Endothelial cell of umbilical vein (primary cell): ENCODE results near the gene RRP1. TPM values are rescaled to one million over a fixed set of nuclear protein-coding genes. Genes with fewer than 3 reads are reported as not detected.

ENCODE experiments used
- BruUV-seq: library from RNA; stranded (reverse); fragments of 400-500 nt; replicated peaks from 2 replicates; lab custom pipeline; 2021; lab: Mats Ljungman, UMichigan
- CTCF ChIA-PET: fragments of 300-600, 350-600 bp; sonication (Branson Sonifier 250); formaldehyde crosslinking; loops from one replicate; lab custom pipeline; 2021; ENCODE audit warnings: antibody characterized with exemption, inconsistent platforms; lab: Charles Lee
- POLR2A ChIA-PET: fragments of 300-600, 350-600 bp; sonication (Branson Sonifier 250); formaldehyde crosslinking; loops from one replicate; lab custom pipeline; 2021; ENCODE audit warnings: antibody characterized with exemption, inconsistent platforms; lab: Charles Lee
- DNase-seq: peaks from one replicate; pipeline ENCODE4 v3.0.0-alpha.2; 2011; ENCODE audit warnings: low read depth, low spot score
- FAIRE-seq: peaks from 2 replicates; lab custom pipeline; 2011; peaks lifted over from hg19 to GRCh38; lab: Jason Lieb, UNC
- H2AFZ ChIP-seq: 2 replicates; pipeline ENCODE4 v1.6.0; 2012; ENCODE audit warnings: low read depth, low read length, control low read depth, inconsistent platforms
- H3K27ac ChIP-seq: 2 replicates; pipeline ENCODE4 v1.5.1; 2011; ENCODE audit warnings: low read depth, mild to moderate bottlenecking, control low read depth, low read length, moderate library complexity; ENCODE audit not compliant: insufficient read depth
- H3K27me3 ChIP-seq, 2 experiments: 2 replicates each; pipeline versions ENCODE4 v1.6.0 to v1.6.1; 2011; ENCODE audit warnings: low read length in 2 of 2, mixed read lengths in 1 of 2; ENCODE audit not compliant: control insufficient read depth in 2 of 2, insufficient read depth in 2 of 2
- H3K36me3 ChIP-seq, 2 experiments: 2 replicates in 1 of 2; 3 replicates in 1 of 2; pipeline ENCODE4 v1.5.1; 2011; ENCODE audit warnings: low read length in 2 of 2, mild to moderate bottlenecking in 1 of 2, moderate library complexity in 1 of 2; ENCODE audit not compliant: control insufficient read depth in 2 of 2, insufficient read depth in 2 of 2; ENCODE audit errors: extremely low read depth in 1 of 2
- H3K4me1 ChIP-seq: 3 replicates; pipeline ENCODE4 v1.5.1; 2011; ENCODE audit warnings: mild to moderate bottlenecking, low read length; ENCODE audit not compliant: control insufficient read depth, insufficient read depth; ENCODE audit errors: extremely low read depth
- H3K4me2 ChIP-seq: 2 replicates; pipeline ENCODE4 v1.6.1; 2011; ENCODE audit warnings: low read length, control low read depth, mixed read lengths; ENCODE audit not compliant: insufficient read depth
- H3K4me3 ChIP-seq, 3 experiments: fragments of 200-600 bp in 1 of 3; sonication (generic), shearing (Covaris generic) in 1 of 3; replicated peaks in 1 of 3; 2 replicates each; pipeline ENCODE4 v1.5.1; 2011 to 2016; ENCODE audit warnings: control low read depth in 3 of 3, low read length in 3 of 3, mild to moderate bottlenecking in 2 of 3, inconsistent platforms in 1 of 3, low read depth in 1 of 3, moderate library complexity in 1 of 3; ENCODE audit not compliant: insufficient read depth in 1 of 3
- H3K79me2 ChIP-seq: 2 replicates; pipeline ENCODE4 v1.6.0; 2012; ENCODE audit warnings: low read length, inconsistent platforms; ENCODE audit not compliant: control insufficient read depth, insufficient read depth
- H3K9ac ChIP-seq: replicated peaks from 2 replicates; pipeline ENCODE3; 2011; ENCODE audit warnings: low read length, control low read depth; ENCODE audit not compliant: insufficient read depth; ENCODE audit errors: extremely low read depth
- H3K9me1 ChIP-seq: replicated peaks from 3 replicates; pipeline ENCODE4 v1.6.0; 2011; ENCODE audit warnings: mild to moderate bottlenecking, low read length; ENCODE audit not compliant: control insufficient read depth, insufficient read depth; ENCODE audit errors: extremely low read depth
- H3K9me3 ChIP-seq: replicated peaks from 2 replicates; pipeline ENCODE4 v1.5.1; 2012; ENCODE audit warnings: low read length, inconsistent platforms; ENCODE audit not compliant: control insufficient read depth, insufficient read depth
- H4K20me1 ChIP-seq: replicated peaks from 2 replicates; pipeline ENCODE3; 2011; ENCODE audit warnings: mild to moderate bottlenecking, low read length; ENCODE audit not compliant: control insufficient read depth, insufficient read depth; ENCODE audit errors: extremely low read depth
- CTCF ChIP-seq, 2 donors: IDR thresholded peaks; 1 replicate in 1 of 2; 2 replicates in 1 of 2; pipeline ENCODE4 v1.5.1; 2011; ENCODE audit warnings: low read length in 2 of 2, mild to moderate bottlenecking in 2 of 2, moderate library complexity in 2 of 2, control low read depth in 1 of 2, inconsistent platforms in 1 of 2, low read depth in 1 of 2; ENCODE audit not compliant: insufficient read depth in 1 of 2; ENCODE audit errors: extremely low read depth in 1 of 2
- EZH2 ChIP-seq: IDR thresholded peaks from 2 replicates; pipeline ENCODE4 v1.6.1; 2012; ENCODE audit warnings: borderline replicate concordance, low read depth, mild to moderate bottlenecking, moderate library complexity, low read length, inconsistent platforms; ENCODE audit not compliant: severe bottlenecking
- FOS ChIP-seq: IDR thresholded peaks from 2 replicates; pipeline ENCODE4 v1.6.1; 2011; ENCODE audit warnings: mild to moderate bottlenecking, low read length, moderate library complexity, borderline replicate concordance; ENCODE audit not compliant: insufficient read depth
- GATA2 ChIP-seq: IDR thresholded peaks from 2 replicates; pipeline ENCODE4 v1.7.0; 2011; ENCODE audit warnings: low read depth, mild to moderate bottlenecking, moderate library complexity, mixed read lengths, low read length; ENCODE audit not compliant: insufficient read length, insufficient read depth
- JUN ChIP-seq: IDR thresholded peaks from 2 replicates; pipeline ENCODE4 v1.6.1; 2011; ENCODE audit warnings: borderline replicate concordance, low read depth; ENCODE audit not compliant: insufficient read length, insufficient read depth
- MAX ChIP-seq: IDR thresholded peaks from 2 replicates; pipeline ENCODE4 v1.6.1; 2011; ENCODE audit not compliant: insufficient read depth, insufficient read length
- MYC ChIP-seq: IDR thresholded peaks from one replicate; pipeline ENCODE4 v1.6.1; 2011; ENCODE audit warnings: mild to moderate bottlenecking, low read depth, low read length
- POLR2A ChIP-seq: IDR thresholded peaks from 2 replicates; pipeline ENCODE4 v1.6.1; 2012; ENCODE audit warnings: low read depth, mild to moderate bottlenecking, control low read depth, low read length
- POLR2AphosphoS5 ChIP-seq: IDR thresholded peaks from 2 replicates; pipeline ENCODE4 v1.6.1; 2012; ENCODE audit warnings: low read depth, mild to moderate bottlenecking, control low read depth, low read length, moderate library complexity; ENCODE audit not compliant: insufficient read depth
- dilution Hi-C: fragments of 300-500 bp; cut with MboI; formaldehyde crosslinking; loops from one replicate; pipeline ENCODE4 v1.15.0; 2019; ENCODE audit warnings: low sequenced_read_pairs; ENCODE audit not compliant: extremely low pct_ligation_motif_present
- intact Hi-C: fragments of 100-400 bp; cut with micrococcal nuclease; formaldehyde crosslinking; loops from one replicate; pipeline ENCODE4 v1.10.0; 2022
- polyA plus RNA-seq, 4 experiments: library from polyadenylated mRNA; depleted of rRNA in 3 of 4; stranded (reverse) in 3 of 4; unstranded in 1 of 4; fragments of >200 nt; gene quantifications; 2 replicates each; pipeline versions ENCODE4 v1.2.1 to v1.2.3, GENCODE V29; 2011 to 2012; ENCODE audit warnings: missing spikeins in 1 of 4
- total RNA-seq: library from RNA; stranded (reverse); gene quantifications from 2 replicates; pipeline ENCODE4 v1.2.3, GENCODE V29; 2021

Gene RRP1
- total and polyA plus RNA-seq, 2 donors (not counting 3 experiments of a cell fraction or from before 2014, with no cell fraction given): 15.2 to 36.3 TPM

DNA sequence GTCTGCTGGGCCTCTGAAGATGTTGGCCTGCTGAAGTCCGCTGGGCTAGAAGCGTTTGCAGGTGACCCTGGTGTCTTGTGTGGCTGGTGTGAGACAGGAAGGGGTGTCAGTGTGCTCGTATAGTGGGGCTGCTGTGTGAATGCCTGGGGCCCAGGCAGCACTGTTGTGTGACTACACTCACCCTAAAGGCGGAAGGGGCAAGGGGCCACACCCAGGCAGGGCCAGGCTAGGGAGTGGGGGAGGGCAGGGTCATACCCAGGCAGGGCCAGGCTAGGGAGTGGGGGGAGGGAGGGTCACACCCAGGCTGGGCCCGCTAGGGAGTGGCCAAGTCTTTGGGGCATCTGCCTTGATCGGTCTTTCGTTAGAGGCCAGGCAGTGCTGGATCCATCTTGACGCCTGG lies 45.4 kb upstream of the RRP1 start:
- H3K27me3 ChIP-seq: no peaks in the 10 kb centered on the region
- BruUV-seq: no TSS peak
- no peaks in the 10 kb centered on the region for H4K20me1 ChIP-seq
- intact Hi-C loops: no loop called here
- H3K9ac ChIP-seq: no peak overlapping the region
- H3K4me3 ChIP-seq: no peak overlapping the region
- H3K79me2 ChIP-seq: no peaks in the 10 kb centered on the region
- H3K9me1 ChIP-seq: no peaks in the 10 kb centered on the region
- no peak overlapping the region for H2AFZ ChIP-seq
- ChIA-PET POLR2A (no interaction called here), CTCF (no interaction called here)
- H3K4me1 ChIP-seq: no peaks in the 10 kb centered on the region
- no peak for DNase-seq
- no peak for TF ChIP-seq POLR2A
- no peak for TF ChIP-seq MAX
- TF ChIP-seq MYC: no peak
- TF ChIP-seq GATA2: no peak
- H3K9me3 ChIP-seq: no peaks in the 10 kb centered on the region
- dilution Hi-C loops: no loop called here
- no peak overlapping the region for H3K27ac ChIP-seq
- H3K36me3 ChIP-seq: peaks cover 0 to 5% of the 10 kb centered on the region in 2 experiments
- FAIRE-seq: no peak
- no peak overlapping the region for H3K4me2 ChIP-seq

DNA sequence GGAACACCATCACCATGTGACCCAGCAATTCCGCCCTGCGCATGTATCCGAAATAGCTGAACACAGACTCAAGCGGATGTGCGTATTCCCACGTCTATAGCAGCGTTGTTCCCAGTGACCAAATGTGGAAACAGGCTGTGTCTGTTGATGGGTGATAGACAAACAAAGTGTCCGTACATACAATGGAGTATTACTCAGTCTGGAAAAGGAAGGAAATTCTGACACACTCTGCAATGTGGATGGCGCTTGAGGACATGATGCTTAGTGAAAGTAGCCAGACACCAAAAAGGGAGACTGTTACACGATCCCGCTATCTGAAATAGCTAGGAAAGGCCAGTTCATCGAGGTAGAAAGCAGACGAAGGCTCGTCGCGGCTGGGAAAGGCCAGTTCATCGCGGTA lies 44.7 kb upstream of the RRP1 start:
- POLR2A ChIA-PET: no interaction called here
- Histone ChIP-seq H3K36me3 (peaks cover 0 to 5% of the 10 kb centered on the region in 2 experiments), H2AFZ (no peak overlapping the region), H3K4me2 (no peak overlapping the region), H3K27me3 (no peaks in the 10 kb centered on the region), H3K79me2 (no peaks in the 10 kb centered on the region), H3K9me1 (no peaks in the 10 kb centered on the region), H3K4me3 (no peak overlapping the region), H3K9me3 (no peaks in the 10 kb centered on the region), H3K9ac (no peak overlapping the region), H3K27ac (no peak overlapping the region), H4K20me1 (no peaks in the 10 kb centered on the region), H3K4me1 (no peaks in the 10 kb centered on the region)
- TF ChIP-seq MAX: no peak
- TF ChIP-seq FOS: no peak
- TF ChIP-seq POLR2AphosphoS5: no peak
- TF ChIP-seq POLR2A: no peak
- TF ChIP-seq GATA2: no peak
- no peak for TF ChIP-seq EZH2
- TF ChIP-seq JUN: no peak
- TF ChIP-seq MYC: no peak
- TF ChIP-seq CTCF (IDR thresholded peaks at IDR 0.05; ENCODE audit: extremely low read depth in 1 of 2, insufficient read depth in 1 of 2, low read depth in 1 of 2, low read length in 2 of 2): no peak
- no TSS peak for BruUV-seq
- dilution Hi-C loops (no loop called here), intact Hi-C loops (no loop called here)
- CTCF ChIA-PET: no interaction called here
- FAIRE-seq (no peak), DNase-seq (no peak)
